HepG2 (cell line): ENCODE results near the gene MTARC1. TPM values are rescaled to one million over a fixed set of nuclear protein-coding genes. Genes with fewer than 3 reads are reported as not detected.
A peak's percentile ranks its signal among the peaks of the same experiment; 100 is the strongest.

Source experiments
- CBX5 ChIP-seq: sonication (generic); formaldehyde crosslinking; IDR thresholded peaks from 2 replicates; pipeline ENCODE4 v1.4.0; 2020; ENCODE audit warnings: missing genetic modification reagents, borderline replicate concordance
- EED ChIP-seq: sonication (generic); formaldehyde crosslinking; IDR thresholded peaks from 2 replicates; pipeline ENCODE4 v1.5.0; 2020; ENCODE audit warnings: mild to moderate bottlenecking, missing genetic modification reagents
- HHEX ChIP-seq: IDR thresholded peaks from 2 replicates; pipeline ENCODE4 v1.6.1; 2016; ENCODE audit warnings: control low read depth
- MED13 ChIP-seq: sonication (generic); formaldehyde crosslinking; IDR thresholded peaks from 2 replicates; pipeline ENCODE4 v1.5.0; 2020; ENCODE audit warnings: missing genetic modification reagents
- NFE2L2 ChIP-seq: fragments of 150-350 bp; IDR thresholded peaks from 2 replicates; pipeline ENCODE4 v1.6.1; 2014; ENCODE audit warnings: low read length
- TGIF2 ChIP-seq: IDR thresholded peaks from 2 replicates; pipeline ENCODE4 v1.6.1; 2016; ENCODE audit warnings: control low read depth, missing compliant biosample characterization
- ZNF30 ChIP-seq: sonication (generic); formaldehyde crosslinking; IDR thresholded peaks from 2 replicates; pipeline ENCODE4 v1.5.0; 2020; ENCODE audit warnings: mild to moderate bottlenecking, missing genetic modification reagents
- ZSCAN31 ChIP-seq: sonication (generic); formaldehyde crosslinking; IDR thresholded peaks from 2 replicates; pipeline ENCODE4 v1.5.0; 2020; ENCODE audit warnings: low read depth, mild to moderate bottlenecking, missing genetic modification reagents
- polyA plus RNA-seq, 8 experiments: library from polyadenylated mRNA; depleted of rRNA in 3 of 8; stranded (reverse) in 7 of 8; unstranded in 1 of 8; fragments of >200 nt; fragmentation: Illumina TruSeq in 4 of 8; extraction: Trizol in 4 of 8; gene quantifications; 2 replicates each; pipeline versions ENCODE4 v1.2.1 to v1.2.3, GENCODE V29; 2011 to 2016; ENCODE audit warnings: low read depth in 4 of 8, missing spikeins in 1 of 8, mixed read lengths in 1 of 8; ENCODE audit not compliant: insufficient read depth in 1 of 8
- total RNA-seq, 5 experiments: library from RNA; depleted of rRNA; stranded (reverse); fragments of >200 nt; fragmentation: Illumina TruSeq; extraction: Trizol; gene quantifications; 2 replicates each; pipeline ENCODE4 v1.2.3, GENCODE V29; 2016; ENCODE audit warnings: low read depth in 1 of 5
- TF ChIP-seq, protein P1 (sequence below): sonication (generic); formaldehyde crosslinking; IDR thresholded peaks from 2 replicates; pipeline ENCODE4 v1.4.0; 2020; ENCODE audit warnings: missing genetic modification reagents
- TF ChIP-seq, protein P2 (sequence below): sonication (generic); formaldehyde crosslinking; IDR thresholded peaks from 2 replicates; pipeline ENCODE4 v1.4.0; 2020; ENCODE audit warnings: missing genetic modification reagents, borderline replicate concordance
- TF ChIP-seq, protein P3 (sequence below): sonication (generic); formaldehyde crosslinking; IDR thresholded peaks from 2 replicates; pipeline ENCODE4 v1.9.0; 2022; ENCODE audit warnings: missing genetic modification reagents, mild to moderate bottlenecking, borderline replicate concordance
- TF ChIP-seq, protein P4 (sequence below): sonication (generic); formaldehyde crosslinking; IDR thresholded peaks from 2 replicates; pipeline ENCODE4 v1.5.1; 2020; ENCODE audit warnings: missing genetic modification reagents, mild to moderate bottlenecking, borderline replicate concordance
- TF ChIP-seq, protein P5 (sequence below): sonication (generic); formaldehyde crosslinking; IDR thresholded peaks from 2 replicates; pipeline ENCODE4 v1.4.0; 2020; ENCODE audit warnings: missing genetic modification reagents, borderline replicate concordance

The MTARC1 gene
- total and polyA plus RNA-seq, 2 of the 13 experiments (the other 11 are each of a cell fraction or from before 2014, with no cell fraction given): 19.4 to 106 TPM

DNA sequence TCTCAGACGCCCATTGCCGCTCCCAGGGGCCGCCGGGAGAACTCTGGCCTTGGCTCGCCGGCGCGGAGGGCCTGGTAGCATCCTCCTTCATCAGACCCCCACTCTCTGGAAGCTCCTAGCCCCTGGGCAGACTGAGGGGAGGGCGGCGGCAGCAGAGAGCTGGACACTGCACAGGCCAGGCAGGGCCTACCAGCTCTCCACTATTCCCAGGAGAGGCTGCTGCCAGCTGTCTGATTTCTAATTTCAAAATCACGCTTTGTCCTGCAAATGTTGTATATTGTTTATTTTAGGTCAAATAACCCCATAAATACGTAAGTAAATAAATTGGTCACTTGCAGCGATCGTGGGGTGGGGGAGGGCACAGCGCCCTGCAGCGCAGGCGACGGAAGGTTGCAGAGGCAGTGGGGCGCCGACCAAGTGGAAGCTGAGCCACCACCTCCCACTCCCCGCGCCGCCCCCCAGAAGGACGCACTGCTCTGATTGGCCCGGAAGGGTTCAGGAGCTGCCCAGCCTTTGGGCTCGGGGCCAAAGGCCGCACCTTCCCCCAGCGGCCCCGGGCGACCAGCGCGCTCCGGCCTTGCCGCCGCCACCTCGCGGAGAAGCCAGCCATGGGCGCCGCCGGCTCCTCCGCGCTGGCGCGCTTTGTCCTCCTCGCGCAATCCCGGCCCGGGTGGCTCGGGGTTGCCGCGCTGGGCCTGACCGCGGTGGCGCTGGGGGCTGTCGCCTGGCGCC, at the start of gene MTARC1 (continued):
- TF ChIP-seq, protein P1, sequence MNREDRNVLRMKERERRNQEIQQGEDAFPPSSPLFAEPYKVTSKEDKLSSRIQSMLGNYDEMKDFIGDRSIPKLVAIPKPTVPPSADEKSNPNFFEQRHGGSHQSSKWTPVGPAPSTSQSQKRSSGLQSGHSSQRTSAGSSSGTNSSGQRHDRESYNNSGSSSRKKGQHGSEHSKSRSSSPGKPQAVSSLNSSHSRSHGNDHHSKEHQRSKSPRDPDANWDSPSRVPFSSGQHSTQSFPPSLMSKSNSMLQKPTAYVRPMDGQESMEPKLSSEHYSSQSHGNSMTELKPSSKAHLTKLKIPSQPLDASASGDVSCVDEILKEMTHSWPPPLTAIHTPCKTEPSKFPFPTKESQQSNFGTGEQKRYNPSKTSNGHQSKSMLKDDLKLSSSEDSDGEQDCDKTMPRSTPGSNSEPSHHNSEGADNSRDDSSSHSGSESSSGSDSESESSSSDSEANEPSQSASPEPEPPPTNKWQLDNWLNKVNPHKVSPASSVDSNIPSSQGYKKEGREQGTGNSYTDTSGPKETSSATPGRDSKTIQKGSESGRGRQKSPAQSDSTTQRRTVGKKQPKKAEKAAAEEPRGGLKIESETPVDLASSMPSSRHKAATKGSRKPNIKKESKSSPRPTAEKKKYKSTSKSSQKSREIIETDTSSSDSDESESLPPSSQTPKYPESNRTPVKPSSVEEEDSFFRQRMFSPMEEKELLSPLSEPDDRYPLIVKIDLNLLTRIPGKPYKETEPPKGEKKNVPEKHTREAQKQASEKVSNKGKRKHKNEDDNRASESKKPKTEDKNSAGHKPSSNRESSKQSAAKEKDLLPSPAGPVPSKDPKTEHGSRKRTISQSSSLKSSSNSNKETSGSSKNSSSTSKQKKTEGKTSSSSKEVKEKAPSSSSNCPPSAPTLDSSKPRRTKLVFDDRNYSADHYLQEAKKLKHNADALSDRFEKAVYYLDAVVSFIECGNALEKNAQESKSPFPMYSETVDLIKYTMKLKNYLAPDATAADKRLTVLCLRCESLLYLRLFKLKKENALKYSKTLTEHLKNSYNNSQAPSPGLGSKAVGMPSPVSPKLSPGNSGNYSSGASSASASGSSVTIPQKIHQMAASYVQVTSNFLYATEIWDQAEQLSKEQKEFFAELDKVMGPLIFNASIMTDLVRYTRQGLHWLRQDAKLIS (CRISPR knock-in tag): no peak
- TF ChIP-seq, protein P2, sequence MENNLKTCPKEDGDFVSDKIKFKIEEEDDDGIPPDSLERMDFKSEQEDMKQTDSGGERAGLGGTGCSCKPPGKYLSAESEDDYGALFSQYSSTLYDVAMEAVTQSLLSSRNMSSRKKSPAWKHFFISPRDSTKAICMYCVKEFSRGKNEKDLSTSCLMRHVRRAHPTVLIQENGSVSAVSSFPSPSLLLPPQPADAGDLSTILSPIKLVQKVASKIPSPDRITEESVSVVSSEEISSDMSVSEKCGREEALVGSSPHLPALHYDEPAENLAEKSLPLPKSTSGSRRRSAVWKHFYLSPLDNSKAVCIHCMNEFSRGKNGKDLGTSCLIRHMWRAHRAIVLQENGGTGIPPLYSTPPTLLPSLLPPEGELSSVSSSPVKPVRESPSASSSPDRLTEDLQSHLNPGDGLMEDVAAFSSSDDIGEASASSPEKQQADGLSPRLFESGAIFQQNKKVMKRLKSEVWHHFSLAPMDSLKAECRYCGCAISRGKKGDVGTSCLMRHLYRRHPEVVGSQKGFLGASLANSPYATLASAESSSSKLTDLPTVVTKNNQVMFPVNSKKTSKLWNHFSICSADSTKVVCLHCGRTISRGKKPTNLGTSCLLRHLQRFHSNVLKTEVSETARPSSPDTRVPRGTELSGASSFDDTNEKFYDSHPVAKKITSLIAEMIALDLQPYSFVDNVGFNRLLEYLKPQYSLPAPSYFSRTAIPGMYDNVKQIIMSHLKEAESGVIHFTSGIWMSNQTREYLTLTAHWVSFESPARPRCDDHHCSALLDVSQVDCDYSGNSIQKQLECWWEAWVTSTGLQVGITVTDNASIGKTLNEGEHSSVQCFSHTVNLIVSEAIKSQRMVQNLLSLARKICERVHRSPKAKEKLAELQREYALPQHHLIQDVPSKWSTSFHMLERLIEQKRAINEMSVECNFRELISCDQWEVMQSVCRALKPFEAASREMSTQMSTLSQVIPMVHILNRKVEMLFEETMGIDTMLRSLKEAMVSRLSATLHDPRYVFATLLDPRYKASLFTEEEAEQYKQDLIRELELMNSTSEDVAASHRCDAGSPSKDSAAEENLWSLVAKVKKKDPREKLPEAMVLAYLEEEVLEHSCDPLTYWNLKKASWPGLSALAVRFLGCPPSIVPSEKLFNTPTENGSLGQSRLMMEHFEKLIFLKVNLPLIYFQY (CRISPR knock-in tag): no peak
- TF ChIP-seq, protein P3, sequence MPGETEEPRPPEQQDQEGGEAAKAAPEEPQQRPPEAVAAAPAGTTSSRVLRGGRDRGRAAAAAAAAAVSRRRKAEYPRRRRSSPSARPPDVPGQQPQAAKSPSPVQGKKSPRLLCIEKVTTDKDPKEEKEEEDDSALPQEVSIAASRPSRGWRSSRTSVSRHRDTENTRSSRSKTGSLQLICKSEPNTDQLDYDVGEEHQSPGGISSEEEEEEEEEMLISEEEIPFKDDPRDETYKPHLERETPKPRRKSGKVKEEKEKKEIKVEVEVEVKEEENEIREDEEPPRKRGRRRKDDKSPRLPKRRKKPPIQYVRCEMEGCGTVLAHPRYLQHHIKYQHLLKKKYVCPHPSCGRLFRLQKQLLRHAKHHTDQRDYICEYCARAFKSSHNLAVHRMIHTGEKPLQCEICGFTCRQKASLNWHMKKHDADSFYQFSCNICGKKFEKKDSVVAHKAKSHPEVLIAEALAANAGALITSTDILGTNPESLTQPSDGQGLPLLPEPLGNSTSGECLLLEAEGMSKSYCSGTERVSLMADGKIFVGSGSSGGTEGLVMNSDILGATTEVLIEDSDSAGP: peak; percentile 83
- TF ChIP-seq, protein P4, sequence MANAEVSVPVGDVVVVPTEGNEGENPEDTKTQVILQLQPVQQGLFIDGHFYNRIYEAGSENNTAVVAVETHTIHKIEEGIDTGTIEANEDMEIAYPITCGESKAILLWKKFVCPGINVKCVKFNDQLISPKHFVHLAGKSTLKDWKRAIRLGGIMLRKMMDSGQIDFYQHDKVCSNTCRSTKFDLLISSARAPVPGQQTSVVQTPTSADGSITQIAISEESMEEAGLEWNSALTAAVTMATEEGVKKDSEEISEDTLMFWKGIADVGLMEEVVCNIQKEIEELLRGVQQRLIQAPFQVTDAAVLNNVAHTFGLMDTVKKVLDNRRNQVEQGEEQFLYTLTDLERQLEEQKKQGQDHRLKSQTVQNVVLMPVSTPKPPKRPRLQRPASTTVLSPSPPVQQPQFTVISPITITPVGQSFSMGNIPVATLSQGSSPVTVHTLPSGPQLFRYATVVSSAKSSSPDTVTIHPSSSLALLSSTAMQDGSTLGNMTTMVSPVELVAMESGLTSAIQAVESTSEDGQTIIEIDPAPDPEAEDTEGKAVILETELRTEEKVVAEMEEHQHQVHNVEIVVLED (CRISPR knock-in tag): no peak; the same call in 1 of the 2 replicates
- TF ChIP-seq ZNF30 (no peak), CBX5 (no peak; the same call in 1 of the 2 replicates), ZSCAN31 (peak; percentile 43; the same call in 1 of the 2 replicates), HHEX (CRISPR knock-in tag) (no peak), TGIF2 (0 out of 2 replicates have a peak, but pooled peaks have one; percentile 51), NFE2L2 (no peak), EED (CRISPR knock-in tag) (no peak), MED13 (CRISPR knock-in tag) (no peak)
- TF ChIP-seq, protein P5, sequence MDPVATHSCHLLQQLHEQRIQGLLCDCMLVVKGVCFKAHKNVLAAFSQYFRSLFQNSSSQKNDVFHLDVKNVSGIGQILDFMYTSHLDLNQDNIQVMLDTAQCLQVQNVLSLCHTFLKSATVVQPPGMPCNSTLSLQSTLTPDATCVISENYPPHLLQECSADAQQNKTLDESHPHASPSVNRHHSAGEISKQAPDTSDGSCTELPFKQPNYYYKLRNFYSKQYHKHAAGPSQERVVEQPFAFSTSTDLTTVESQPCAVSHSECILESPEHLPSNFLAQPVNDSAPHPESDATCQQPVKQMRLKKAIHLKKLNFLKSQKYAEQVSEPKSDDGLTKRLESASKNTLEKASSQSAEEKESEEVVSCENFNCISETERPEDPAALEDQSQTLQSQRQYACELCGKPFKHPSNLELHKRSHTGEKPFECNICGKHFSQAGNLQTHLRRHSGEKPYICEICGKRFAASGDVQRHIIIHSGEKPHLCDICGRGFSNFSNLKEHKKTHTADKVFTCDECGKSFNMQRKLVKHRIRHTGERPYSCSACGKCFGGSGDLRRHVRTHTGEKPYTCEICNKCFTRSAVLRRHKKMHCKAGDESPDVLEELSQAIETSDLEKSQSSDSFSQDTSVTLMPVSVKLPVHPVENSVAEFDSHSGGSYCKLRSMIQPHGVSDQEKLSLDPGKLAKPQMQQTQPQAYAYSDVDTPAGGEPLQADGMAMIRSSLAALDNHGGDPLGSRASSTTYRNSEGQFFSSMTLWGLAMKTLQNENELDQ: no peak
